Measurements from ENCODE around the gene DLG2.

DLG2 gene

DNA sequence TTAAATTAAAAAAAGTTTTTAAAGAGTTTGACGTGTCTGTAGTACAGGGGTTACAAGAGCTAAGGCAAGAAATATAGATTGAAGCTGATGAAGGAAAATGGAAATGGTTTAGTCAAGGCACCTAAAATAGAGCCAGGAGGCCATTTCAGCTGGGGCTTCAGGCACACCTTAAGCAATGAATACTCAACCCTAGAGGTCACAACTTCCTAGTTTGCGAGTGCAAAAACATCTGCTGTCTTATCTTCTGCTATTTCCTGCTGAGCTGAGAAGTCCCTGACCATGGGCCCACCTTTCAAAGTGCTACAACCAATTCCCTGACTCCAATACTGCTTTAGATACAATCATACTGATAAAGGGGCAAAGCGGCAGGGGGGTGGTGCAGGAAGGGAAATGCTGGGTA lies 87.4 kb downstream of the DLG2 start:
- H3K27ac ChIP-seq (ENCODE audit: low read depth, low read length), result no peak overlapping the region
- no peaks in the 10 kb centered on the region for H3K79me2 ChIP-seq (ENCODE audit: control insufficient read depth, low read length)
- no peak for TF ChIP-seq EZH2phosphoT487 (IDR thresholded peaks at IDR 0.05; ENCODE audit: borderline replicate concordance, low read length)
- TF ChIP-seq, protein P1, sequence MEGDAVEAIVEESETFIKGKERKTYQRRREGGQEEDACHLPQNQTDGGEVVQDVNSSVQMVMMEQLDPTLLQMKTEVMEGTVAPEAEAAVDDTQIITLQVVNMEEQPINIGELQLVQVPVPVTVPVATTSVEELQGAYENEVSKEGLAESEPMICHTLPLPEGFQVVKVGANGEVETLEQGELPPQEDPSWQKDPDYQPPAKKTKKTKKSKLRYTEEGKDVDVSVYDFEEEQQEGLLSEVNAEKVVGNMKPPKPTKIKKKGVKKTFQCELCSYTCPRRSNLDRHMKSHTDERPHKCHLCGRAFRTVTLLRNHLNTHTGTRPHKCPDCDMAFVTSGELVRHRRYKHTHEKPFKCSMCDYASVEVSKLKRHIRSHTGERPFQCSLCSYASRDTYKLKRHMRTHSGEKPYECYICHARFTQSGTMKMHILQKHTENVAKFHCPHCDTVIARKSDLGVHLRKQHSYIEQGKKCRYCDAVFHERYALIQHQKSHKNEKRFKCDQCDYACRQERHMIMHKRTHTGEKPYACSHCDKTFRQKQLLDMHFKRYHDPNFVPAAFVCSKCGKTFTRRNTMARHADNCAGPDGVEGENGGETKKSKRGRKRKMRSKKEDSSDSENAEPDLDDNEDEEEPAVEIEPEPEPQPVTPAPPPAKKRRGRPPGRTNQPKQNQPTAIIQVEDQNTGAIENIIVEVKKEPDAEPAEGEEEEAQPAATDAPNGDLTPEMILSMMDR (IDR thresholded peaks at IDR 0.05; ENCODE audit: low read depth, low read length, poor library complexity, severe bottlenecking), result no peak

DNA sequence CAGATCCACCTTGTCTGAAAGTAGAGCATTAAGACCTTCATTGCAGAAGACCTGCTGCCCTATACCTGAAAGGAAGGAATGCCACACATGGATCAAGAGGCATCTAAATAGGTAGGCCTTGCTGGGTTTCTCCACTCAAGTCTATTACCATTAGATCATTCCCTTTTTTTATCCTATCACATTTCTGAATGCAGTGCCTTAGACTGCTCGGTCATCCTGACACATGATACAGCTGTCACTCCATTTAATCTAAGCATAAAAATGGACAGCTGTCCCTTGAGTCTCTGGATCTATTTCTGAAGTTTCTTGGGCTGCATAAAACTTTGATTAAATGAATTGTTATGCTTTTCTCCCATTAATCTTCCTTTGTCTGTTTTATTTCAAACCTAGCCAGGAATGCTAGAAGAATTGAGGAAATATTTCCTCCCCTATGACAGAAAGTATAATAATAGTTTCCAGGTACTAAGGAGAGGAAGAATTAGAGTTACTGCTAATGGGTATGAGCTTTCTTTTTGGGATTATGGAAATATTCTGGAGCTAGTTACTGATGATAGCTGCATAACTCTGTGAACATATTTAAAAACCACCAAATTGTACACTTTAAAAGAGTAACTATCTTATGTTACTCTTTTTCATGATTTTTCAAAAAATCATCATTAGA lies 88.0 kb downstream of the DLG2 start:
- H3K27me3 ChIP-seq (ENCODE audit: control insufficient read depth, low read length), result no peaks in the 10 kb centered on the region
- peaks cover 3% of the 10 kb centered on the region; the same call in 1 of the 2 replicates for H3K9me3 ChIP-seq (ENCODE audit: control insufficient read depth, insufficient read depth, low read length)
- no peaks in the 10 kb centered on the region for H3F3A ChIP-seq (ENCODE audit: control insufficient read depth, insufficient read depth)
- H3K4me3 ChIP-seq (ENCODE audit: low read length), result no peak overlapping the region
- no peaks in the 10 kb centered on the region for H3K79me2 ChIP-seq (ENCODE audit: control insufficient read depth, low read length)
- H3K9me2 ChIP-seq (replicated peaks; ENCODE audit: control insufficient read depth, low read length), result no peaks in the 10 kb centered on the region
- H3K4me2 ChIP-seq (ENCODE audit: low read length), result no peak overlapping the region
- H3K4me1 ChIP-seq (ENCODE audit: control insufficient read depth, low read length), result no peaks in the 10 kb centered on the region
- H3K36me3 ChIP-seq (ENCODE audit: control insufficient read depth, low read length), result no peaks in the 10 kb centered on the region
- no peaks in the 10 kb centered on the region for H4K20me1 ChIP-seq (ENCODE audit: control insufficient read depth, insufficient read depth, low read depth, low read length)
- no peak for TF ChIP-seq EZH2phosphoT487 (IDR thresholded peaks at IDR 0.05; ENCODE audit: borderline replicate concordance, low read length)
- TF ChIP-seq, protein P1 (IDR thresholded peaks at IDR 0.05; ENCODE audit: low read depth, low read length, poor library complexity, severe bottlenecking), result no peak
- no peak overlapping the region for H3K27ac ChIP-seq (ENCODE audit: low read depth, low read length)

More for the DNA sequence above, 87.4 kb downstream of the DLG2 start:
- no peaks in the 10 kb centered on the region for H3K4me1 ChIP-seq (ENCODE audit: control insufficient read depth, low read length)
- H3K27me3 ChIP-seq (ENCODE audit: control insufficient read depth, low read length), result no peaks in the 10 kb centered on the region
- no peaks in the 10 kb centered on the region for H3K36me3 ChIP-seq (ENCODE audit: control insufficient read depth, low read length)
- H3F3A ChIP-seq (ENCODE audit: control insufficient read depth, insufficient read depth), result no peaks in the 10 kb centered on the region
- no peaks in the 10 kb centered on the region for H3K9me2 ChIP-seq (replicated peaks; ENCODE audit: control insufficient read depth, low read length)
- no peak overlapping the region for H3K4me3 ChIP-seq (ENCODE audit: low read length)
- peaks cover 2% of the 10 kb centered on the region; the same call in 1 of the 2 replicates for H3K9me3 ChIP-seq (ENCODE audit: control insufficient read depth, insufficient read depth, low read length)
- no peak overlapping the region for H3K4me2 ChIP-seq (ENCODE audit: low read length)
- H4K20me1 ChIP-seq (ENCODE audit: control insufficient read depth, insufficient read depth, low read depth, low read length), result no peaks in the 10 kb centered on the region

DNA sequence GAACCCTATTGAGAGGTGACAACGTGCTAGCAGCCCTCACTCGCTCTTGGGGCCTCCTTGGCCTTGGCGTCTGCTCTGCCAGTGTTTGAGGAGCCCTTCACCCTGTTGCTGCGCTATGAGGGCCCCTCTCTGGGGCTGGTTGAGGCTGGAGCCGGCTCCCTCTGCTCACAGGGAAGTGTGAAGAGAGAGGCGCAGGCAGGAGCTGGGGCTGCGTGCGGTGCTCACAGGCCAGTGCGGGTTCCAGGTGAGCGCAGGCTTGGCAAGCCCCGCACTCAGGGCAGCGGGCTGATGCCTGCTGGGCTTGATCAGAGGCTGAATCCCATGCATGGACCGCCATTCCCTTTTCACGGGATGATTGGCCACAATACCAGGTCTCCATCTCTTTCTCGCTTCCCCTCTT lies 90.7 kb downstream of the DLG2 start:
- H3K36me3 ChIP-seq (ENCODE audit: control insufficient read depth, low read length), result no peaks in the 10 kb centered on the region
- H4K20me1 ChIP-seq (ENCODE audit: control insufficient read depth, insufficient read depth, low read depth, low read length), result no peaks in the 10 kb centered on the region
- no peaks in the 10 kb centered on the region for H3F3A ChIP-seq (ENCODE audit: control insufficient read depth, insufficient read depth)
- no peak overlapping the region for H3K27ac ChIP-seq (ENCODE audit: low read depth, low read length)
- H3K9me3 ChIP-seq (ENCODE audit: control insufficient read depth, insufficient read depth, low read length), result peaks cover 3% of the 10 kb centered on the region; the same call in 1 of the 2 replicates
- H3K4me2 ChIP-seq (ENCODE audit: low read length), result no peak overlapping the region
- H3K27me3 ChIP-seq (ENCODE audit: control insufficient read depth, low read length), result no peaks in the 10 kb centered on the region
- TF ChIP-seq, protein P1 (IDR thresholded peaks at IDR 0.05; ENCODE audit: low read depth, low read length, poor library complexity, severe bottlenecking), result no peak
- TF ChIP-seq EZH2phosphoT487 (IDR thresholded peaks at IDR 0.05; ENCODE audit: borderline replicate concordance, low read length), result no peak
- H3K4me3 ChIP-seq (ENCODE audit: low read length), result no peak overlapping the region
- H3K79me2 ChIP-seq (ENCODE audit: control insufficient read depth, low read length), result no peaks in the 10 kb centered on the region
- H3K4me1 ChIP-seq (ENCODE audit: control insufficient read depth, low read length), result no peaks in the 10 kb centered on the region
- H3K9me2 ChIP-seq (replicated peaks; ENCODE audit: control insufficient read depth, low read length), result no peaks in the 10 kb centered on the region

Data from DOHH2 (cell line).